Central memory CD8-positive, alpha-beta T cell (primary cell): ENCODE results near the gene TSHZ2.

Source experiments
- ATAC-seq: fragments of 150-1000 bp; cut with Tn5 transposase; replicated peaks from 2 replicates; pipeline ENCODE4 v1.10.0; 2022; ENCODE audit warnings: mild to moderate bottlenecking, moderate FRiP score, moderate number of reproducible peaks; ENCODE audit not compliant: poor library complexity, severe bottlenecking; ENCODE audit errors: extremely low read depth
- DNase-seq, 2 donors: peaks; one replicate each; pipeline ENCODE4 v3.0.0; 2021; ENCODE audit warnings: low spot score in 2 of 2
- H3K27ac Mint-ChIP-seq: one replicate; pipeline ENCODE4 v1.8.0; 2022; ENCODE audit warnings: low read depth, mild to moderate bottlenecking, moderate library complexity, mixed read lengths
- H3K27me3 Mint-ChIP-seq: one replicate; pipeline ENCODE4 v1.8.0; 2022; ENCODE audit warnings: mixed read lengths
- H3K36me3 Mint-ChIP-seq: one replicate; pipeline ENCODE4 v1.8.0; 2022; ENCODE audit warnings: mild to moderate bottlenecking, moderate library complexity, mixed read lengths; ENCODE audit not compliant: insufficient read depth
- H3K4me1 Mint-ChIP-seq: one replicate; pipeline ENCODE4 v1.8.0; 2022; ENCODE audit warnings: mixed read lengths
- H3K4me3 Mint-ChIP-seq: one replicate; pipeline ENCODE4 v1.8.0; 2022; ENCODE audit warnings: mild to moderate bottlenecking, moderate library complexity, mixed read lengths
- H3K9me3 Mint-ChIP-seq: one replicate; pipeline ENCODE4 v1.8.0; 2022; ENCODE audit warnings: mixed read lengths

TSHZ2 gene

GRCh38 chr20:53216856-53217576 is 244.9 kb downstream of the TSHZ2 start:
- Mint-ChIP-seq H3K27ac (no peak overlapping the region), H3K36me3 (no peaks in the 10 kb centered on the region), H3K27me3 (peaks cover 4% of the 10 kb centered on the region), H3K9me3 (no peaks in the 10 kb centered on the region), H3K4me1 (peaks cover 6% of the 10 kb centered on the region), H3K4me3 (no peak overlapping the region)
- peak; percentile 79 for ATAC-seq
- DNase-seq: peak; percentile 50 to 70

DNA sequence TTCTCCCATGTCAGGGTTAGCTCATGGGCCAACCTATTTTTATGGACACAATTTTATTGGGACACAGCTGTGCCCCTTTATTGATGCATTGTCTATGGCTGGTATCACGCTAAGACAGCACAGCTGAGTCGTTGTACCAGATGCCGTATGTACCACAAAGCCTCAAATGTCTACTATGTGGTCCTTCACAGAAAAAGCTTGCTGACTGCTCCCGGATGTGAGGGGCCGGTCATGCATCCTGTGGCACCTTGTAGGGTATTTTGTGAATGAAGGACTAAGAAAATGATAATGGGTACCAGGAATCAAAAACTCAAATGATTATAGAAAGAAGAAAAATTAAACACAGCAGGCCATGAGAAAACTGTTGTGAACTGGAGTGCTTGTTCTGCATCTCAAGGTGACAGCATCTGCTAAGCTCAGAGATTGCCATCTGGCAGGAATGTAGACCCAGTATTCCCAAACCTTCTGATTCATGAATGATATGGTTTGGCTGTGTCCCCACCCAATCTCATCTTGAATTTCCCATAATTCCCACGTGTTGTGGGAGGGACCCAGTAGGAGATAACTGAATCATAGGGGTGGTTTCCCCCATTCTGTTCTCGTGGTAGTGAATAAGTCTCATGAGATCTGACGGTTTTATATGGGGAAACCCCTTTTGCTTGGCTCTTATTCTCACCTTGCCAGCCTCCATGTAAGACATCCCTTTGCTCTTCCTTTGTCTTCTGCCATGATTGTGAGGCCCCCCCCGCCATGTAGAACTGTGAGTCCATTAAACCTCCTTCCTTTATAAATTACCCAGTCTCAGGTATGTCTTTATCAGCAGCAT is 248.5 kb downstream of the TSHZ2 start:
- no peaks in the 10 kb centered on the region for H3K4me1 Mint-ChIP-seq
- no peaks in the 10 kb centered on the region for H3K9me3 Mint-ChIP-seq
- ATAC-seq (no peak), DNase-seq (no peak)
- H3K27ac Mint-ChIP-seq: no peak overlapping the region
- H3K4me3 Mint-ChIP-seq: no peak overlapping the region
- peaks cover 30% of the 10 kb centered on the region for H3K27me3 Mint-ChIP-seq
- H3K36me3 Mint-ChIP-seq: peaks cover 1% of the 10 kb centered on the region

DNA sequence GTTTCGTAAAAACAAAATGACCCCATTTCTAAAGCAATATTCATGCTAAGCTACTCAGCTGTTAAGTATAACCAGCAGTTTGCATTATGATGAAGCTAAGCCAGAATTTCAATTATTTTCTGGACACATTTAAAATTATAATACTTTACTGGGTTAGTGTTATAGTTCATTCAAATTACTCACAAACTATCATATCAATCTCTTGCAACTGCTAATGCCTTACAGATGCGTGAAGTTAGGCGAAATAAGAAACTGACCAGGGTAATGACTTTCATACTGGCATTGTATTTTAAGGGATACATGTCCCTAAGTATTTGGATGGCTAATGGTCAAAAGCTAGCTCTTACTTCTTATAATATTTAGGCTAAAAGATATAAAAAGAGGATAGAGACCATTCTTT is 249.6 kb downstream of the TSHZ2 start:
- no peak for DNase-seq
- H3K27ac Mint-ChIP-seq: no peak overlapping the region
- peaks cover 30% of the 10 kb centered on the region for H3K27me3 Mint-ChIP-seq
- peaks cover 1% of the 10 kb centered on the region for H3K36me3 Mint-ChIP-seq
- no peak overlapping the region for H3K4me3 Mint-ChIP-seq
- H3K4me1 Mint-ChIP-seq: no peaks in the 10 kb centered on the region
- no peaks in the 10 kb centered on the region for H3K9me3 Mint-ChIP-seq
- no peak for ATAC-seq

DNA sequence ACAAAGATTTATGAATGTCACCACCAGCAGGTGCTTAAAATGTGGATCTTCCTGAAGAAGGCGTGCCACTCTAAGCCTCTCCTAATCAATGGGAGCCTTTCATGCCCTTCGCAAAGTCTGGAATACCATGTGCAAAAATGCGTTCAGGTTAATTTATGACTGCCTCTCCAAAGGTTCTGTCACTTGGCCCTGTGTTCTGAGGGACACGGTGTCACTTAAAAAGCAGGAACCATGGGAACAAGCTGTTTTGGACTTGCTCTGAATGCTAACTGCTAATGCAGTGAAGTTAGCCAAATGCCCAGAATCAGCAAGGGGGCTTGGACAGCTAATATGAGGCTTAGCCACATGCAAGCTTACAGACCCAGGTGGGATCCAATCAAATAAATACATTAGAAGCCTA is 250.3 kb downstream of the TSHZ2 start:
- Mint-ChIP-seq H3K4me3 (no peak overlapping the region), H3K27ac (no peak overlapping the region), H3K9me3 (no peaks in the 10 kb centered on the region), H3K36me3 (peaks cover 1% of the 10 kb centered on the region), H3K27me3 (peaks cover 32% of the 10 kb centered on the region), H3K4me1 (no peaks in the 10 kb centered on the region)
- DNase-seq: no peak
- ATAC-seq: no peak

- ATAC-seq: no peak
- Mint-ChIP-seq H3K27ac (no peak overlapping the region), H3K4me3 (no peak overlapping the region), H3K9me3 (no peaks in the 10 kb centered on the region), H3K36me3 (peaks cover 1% of the 10 kb centered on the region), H3K4me1 (no peaks in the 10 kb centered on the region), H3K27me3 (peaks cover 37% of the 10 kb centered on the region)
- DNase-seq: no peak
Measured at GRCh38 chr20:53222932-53223331, 250.8 kb downstream of the TSHZ2 start.

- Mint-ChIP-seq H3K9me3 (no peaks in the 10 kb centered on the region), H3K27ac (no peak overlapping the region), H3K4me1 (no peaks in the 10 kb centered on the region), H3K4me3 (no peak overlapping the region), H3K27me3 (peaks cover 37% of the 10 kb centered on the region), H3K36me3 (peaks cover 1% of the 10 kb centered on the region)
- ATAC-seq (no peak), DNase-seq (no peak)
Measured at GRCh38 chr20:53223626-53224172, 251.5 kb downstream of the TSHZ2 start.

DNA sequence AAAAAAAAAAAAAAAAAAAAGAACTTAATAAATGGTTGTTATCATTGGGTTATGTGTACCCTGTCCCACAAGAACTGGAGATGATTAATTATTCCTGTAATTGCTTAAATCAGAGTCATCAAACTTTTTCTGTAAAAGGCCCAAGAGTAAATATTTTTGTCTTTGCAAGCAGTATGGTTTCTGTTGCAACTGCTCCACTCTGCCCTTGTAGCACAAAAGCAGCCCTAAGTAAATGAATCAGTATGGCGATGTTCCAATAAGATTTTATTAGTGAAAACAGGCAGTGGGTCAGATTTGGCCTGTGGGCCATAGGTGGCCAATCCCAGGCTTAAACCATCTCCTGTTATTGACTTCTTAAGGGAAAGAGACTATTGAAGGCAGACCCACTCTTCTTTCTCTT is 252.7 kb downstream of the TSHZ2 start:
- Mint-ChIP-seq H3K4me3 (no peak overlapping the region), H3K27me3 (peaks cover 49% of the 10 kb centered on the region)
- no peak for DNase-seq

GRCh38 chr20:53226826-53227225 is 254.7 kb downstream of the TSHZ2 start:
- Mint-ChIP-seq H3K4me3 (no peak overlapping the region), H3K27me3 (peaks cover 58% of the 10 kb centered on the region), H3K27ac (no peak overlapping the region), H3K4me1 (no peaks in the 10 kb centered on the region), H3K9me3 (no peaks in the 10 kb centered on the region), H3K36me3 (peaks cover 1% of the 10 kb centered on the region)
- no peak for ATAC-seq
- no peak for DNase-seq

More for the DNA sequence above, 252.7 kb downstream of the TSHZ2 start:
- no peak for ATAC-seq
- H3K4me1 Mint-ChIP-seq: no peaks in the 10 kb centered on the region
- H3K27ac Mint-ChIP-seq: no peak overlapping the region
- H3K36me3 Mint-ChIP-seq: peaks cover 1% of the 10 kb centered on the region
- H3K9me3 Mint-ChIP-seq: no peaks in the 10 kb centered on the region

GRCh38 chr20:53227523-53227922 is 255.4 kb downstream of the TSHZ2 start:
- H3K9me3 Mint-ChIP-seq: no peaks in the 10 kb centered on the region
- DNase-seq (no peak), ATAC-seq (no peak)
- no peak overlapping the region for H3K27ac Mint-ChIP-seq
- no peak overlapping the region for H3K4me3 Mint-ChIP-seq
- peaks cover 1% of the 10 kb centered on the region for H3K36me3 Mint-ChIP-seq
- peaks cover 58% of the 10 kb centered on the region for H3K27me3 Mint-ChIP-seq
- H3K4me1 Mint-ChIP-seq: no peaks in the 10 kb centered on the region

DNA sequence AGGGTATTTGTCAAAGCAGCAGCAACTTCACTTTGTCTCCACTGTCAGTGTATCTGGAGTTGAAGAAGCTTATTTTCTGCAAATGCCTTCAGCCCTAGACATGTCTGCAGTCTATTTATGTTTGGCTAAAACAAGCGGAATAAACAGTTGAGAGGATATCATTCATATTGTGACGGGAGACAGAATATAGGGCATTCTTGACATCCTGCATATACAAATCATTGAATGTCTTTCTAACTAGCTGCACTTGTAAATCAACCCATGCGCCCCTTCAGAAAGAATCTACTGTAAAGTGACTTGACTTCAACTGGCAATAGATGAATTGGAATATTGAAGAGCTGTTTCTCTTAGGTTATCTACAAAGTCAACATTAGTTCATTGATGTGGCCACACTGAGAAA is 258.9 kb downstream of the TSHZ2 start:
- no peak for ATAC-seq
- H3K27ac Mint-ChIP-seq: no peak overlapping the region
- H3K36me3 Mint-ChIP-seq: no peaks in the 10 kb centered on the region
- no peaks in the 10 kb centered on the region for H3K9me3 Mint-ChIP-seq
- no peaks in the 10 kb centered on the region for H3K4me1 Mint-ChIP-seq
- no peak for DNase-seq
- peaks cover 53% of the 10 kb centered on the region for H3K27me3 Mint-ChIP-seq
- H3K4me3 Mint-ChIP-seq: no peak overlapping the region

- peaks cover 58% of the 10 kb centered on the region for H3K27me3 Mint-ChIP-seq
- H3K27ac Mint-ChIP-seq: no peak overlapping the region
- H3K9me3 Mint-ChIP-seq: no peaks in the 10 kb centered on the region
- no peaks in the 10 kb centered on the region for H3K4me1 Mint-ChIP-seq
- H3K4me3 Mint-ChIP-seq: no peak overlapping the region
- DNase-seq (no peak), ATAC-seq (no peak)
- H3K36me3 Mint-ChIP-seq: peaks cover 2% of the 10 kb centered on the region
Measured at GRCh38 chr20:53237461-53237860, 265.3 kb downstream of the TSHZ2 start.

- ATAC-seq: no peak
- H3K27me3 Mint-ChIP-seq: peaks cover 64% of the 10 kb centered on the region
- no peak overlapping the region for H3K27ac Mint-ChIP-seq
Measured at GRCh38 chr20:53238121-53238660, 266.0 kb downstream of the TSHZ2 start.

More at GRCh38 chr20:53238121-53238660, 266.0 kb downstream of the TSHZ2 start:
- Mint-ChIP-seq H3K4me1 (no peaks in the 10 kb centered on the region), H3K9me3 (no peaks in the 10 kb centered on the region), H3K36me3 (peaks cover 2% of the 10 kb centered on the region), H3K4me3 (no peak overlapping the region)
- no peak for DNase-seq
